ENCODE results near the gene HS1BP3.

Gene HS1BP3

DNA sequence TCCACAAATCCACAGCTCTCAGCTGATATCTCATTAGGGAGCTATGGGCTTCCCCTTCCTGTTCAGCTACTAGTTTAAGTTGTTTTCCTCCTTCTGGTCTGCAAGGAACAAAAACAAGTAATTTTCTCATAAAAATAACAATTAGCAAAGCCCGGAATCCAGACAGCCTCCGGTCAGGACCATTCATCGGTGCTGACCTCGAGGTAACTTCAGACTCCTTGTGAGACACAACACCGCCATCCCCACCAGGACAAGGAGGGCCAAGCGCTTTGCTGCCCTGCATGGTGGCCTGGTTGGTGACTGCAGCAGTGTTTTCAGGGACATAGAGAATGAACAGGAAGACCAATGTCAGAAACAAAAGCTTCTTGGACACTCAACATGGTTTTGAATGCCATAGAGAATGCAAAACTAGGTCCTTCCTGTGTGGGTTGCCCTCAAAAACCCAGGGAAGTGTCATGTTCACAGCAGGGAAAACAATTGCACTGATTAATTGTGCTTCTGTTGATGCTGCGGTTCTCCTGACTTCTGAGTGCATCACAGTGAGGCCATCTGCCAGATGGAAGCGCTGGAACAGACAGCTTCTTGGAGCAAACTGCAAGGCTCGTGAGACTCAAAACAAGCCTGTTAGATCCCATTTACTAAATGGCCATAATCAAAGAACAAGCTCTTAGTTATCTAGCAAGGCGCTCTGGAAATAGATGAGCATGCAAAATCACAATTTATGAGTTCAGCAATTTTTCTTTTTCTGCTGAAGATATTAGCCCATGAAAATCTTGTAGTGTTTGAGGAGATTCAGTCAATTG lies 77.1 kb downstream of the HS1BP3 start:
- no peak for DNase-seq (ENCODE audit: low spot score)
- FAIRE-seq: no peak

GRCh38 chr2:20572221-20572620 lies 78.7 kb downstream of the HS1BP3 start:
- FAIRE-seq: no peak

GRCh38 chr2:20571644-20572215 lies 79.2 kb downstream of the HS1BP3 start:
- FAIRE-seq (no peak), DNase-seq (ENCODE audit: low spot score) (no peak)

More at GRCh38 chr2:20572221-20572620, 78.7 kb downstream of the HS1BP3 start:
- no peak for DNase-seq (ENCODE audit: low spot score)

- no peak for DNase-seq (ENCODE audit: low spot score)
- no peak for FAIRE-seq
Observed at GRCh38 chr2:20571231-20571630, 79.7 kb downstream of the HS1BP3 start.

DNA sequence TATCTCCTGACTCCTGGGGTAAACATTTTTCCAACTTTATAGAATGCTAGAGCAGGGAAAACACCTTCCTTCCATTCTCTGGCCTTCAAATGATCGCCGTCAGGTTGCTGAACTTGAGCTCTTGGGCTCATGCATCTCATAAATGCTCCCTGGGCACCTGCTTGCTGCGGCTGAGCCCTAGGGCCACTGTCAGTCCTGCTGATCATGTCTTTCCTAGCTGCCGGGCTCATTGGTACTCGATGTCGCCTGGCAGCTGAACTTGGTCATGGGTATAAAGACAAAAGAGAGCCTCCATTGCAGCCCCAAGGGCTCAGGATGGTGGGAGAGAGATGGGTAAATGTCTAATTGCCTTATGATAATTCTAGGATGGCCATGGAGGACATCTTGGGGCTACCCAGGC lies 80.6 kb downstream of the HS1BP3 start:
- FAIRE-seq: no peak

GRCh38 chr2:20569464-20570223 lies 81.3 kb downstream of the HS1BP3 start:
- DNase-seq (ENCODE audit: low spot score) (no peak), FAIRE-seq (no peak)

More for the DNA sequence above, 80.6 kb downstream of the HS1BP3 start:
- DNase-seq (ENCODE audit: low spot score): no peak

DNA sequence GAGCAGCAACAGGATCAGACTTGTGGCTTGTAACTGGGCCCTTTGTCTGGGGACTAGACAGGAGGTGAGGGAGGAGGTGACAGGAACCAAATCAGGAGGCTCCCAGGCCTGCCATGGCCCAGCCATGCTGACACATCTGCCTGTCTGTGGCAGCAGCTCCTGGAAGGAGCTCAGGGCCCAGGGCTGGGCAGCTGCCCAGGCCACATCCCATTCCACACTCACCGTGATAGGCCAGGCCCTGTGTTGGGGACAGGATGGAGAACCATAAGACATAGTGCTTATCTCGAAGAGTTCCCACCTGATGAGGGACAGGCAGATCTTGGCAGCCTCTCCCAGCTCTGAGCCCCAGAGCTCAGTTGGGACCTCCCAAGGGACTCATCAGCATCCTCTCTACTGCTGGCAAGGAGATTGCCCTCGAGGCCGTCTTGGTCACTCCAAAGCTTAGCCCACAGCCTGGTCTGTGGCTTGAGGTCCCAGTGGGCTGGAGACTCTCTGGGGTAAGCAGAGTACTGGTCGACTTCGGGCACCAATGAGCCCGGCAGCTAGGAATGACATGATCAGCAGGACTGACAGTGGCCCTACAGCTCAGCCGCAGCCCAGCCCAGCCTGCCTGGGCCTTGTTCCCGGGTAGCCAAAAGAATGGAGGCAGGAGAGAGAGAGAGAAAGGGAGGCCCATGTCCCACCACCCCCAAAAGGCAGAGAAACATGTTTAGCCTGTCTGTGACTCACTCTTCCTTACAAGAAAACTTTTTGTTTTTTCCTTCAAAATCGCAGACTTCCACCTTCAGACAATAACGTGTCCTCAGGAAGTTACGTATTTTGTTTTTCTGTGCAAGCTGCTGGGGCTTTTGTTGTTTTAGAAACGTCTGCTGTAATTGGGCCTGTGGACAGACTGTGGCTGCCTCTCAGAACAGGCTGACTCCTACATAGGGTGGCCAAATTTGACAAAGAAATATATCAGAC lies 82.1 kb downstream of the HS1BP3 start:
- FAIRE-seq: no peak

DNA sequence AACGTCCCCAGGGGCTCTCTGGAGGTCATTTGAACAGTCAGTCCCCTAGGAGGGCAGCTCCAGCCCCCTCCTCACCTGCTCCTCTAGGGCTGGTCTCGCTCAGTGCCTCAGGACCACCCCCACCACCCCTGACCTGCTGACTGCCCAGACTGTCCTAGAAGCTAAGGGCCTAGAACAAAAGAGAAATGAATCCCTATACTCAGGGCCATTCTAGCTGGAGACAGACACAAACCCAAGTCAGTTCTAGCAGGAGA lies 83.0 kb downstream of the HS1BP3 start:
- DNase-seq (ENCODE audit: low spot score): no peak
- FAIRE-seq: no peak

More for the DNA sequence above, 82.1 kb downstream of the HS1BP3 start:
- no peak for DNase-seq (ENCODE audit: low spot score)

Measured in urothelium cell line (cell line).